Breast epithelium (tissue), 3 donors: Measurements from ENCODE around the gene GUK1.
"Not testable (repeated sequence)": the region's sequence is repeated elsewhere in the genome, so short reads cannot be mapped to it uniquely, and the experiment has no call there.

Experiments
- CTCF ChIP-seq, 3 donors: fragments of 450-650 bp; IDR thresholded peaks; one replicate each; pipeline ENCODE4 v1.5.1; 2016 to 2017; ENCODE audit warnings: antibody characterized with exemption in 3 of 3, mild to moderate bottlenecking in 3 of 3, moderate library complexity in 3 of 3
- POLR2A ChIP-seq: fragments of 450-650 bp; IDR thresholded peaks from one replicate; pipeline ENCODE4 v1.6.1; 2016; ENCODE audit warnings: antibody characterized with exemption, mild to moderate bottlenecking, moderate library complexity
- POLR2AphosphoS5 ChIP-seq, 3 donors: sonication (generic); formaldehyde crosslinking; IDR thresholded peaks; one replicate each; pipeline ENCODE4 v1.6.1; 2017; ENCODE audit warnings: antibody characterized with exemption in 3 of 3

DNA sequence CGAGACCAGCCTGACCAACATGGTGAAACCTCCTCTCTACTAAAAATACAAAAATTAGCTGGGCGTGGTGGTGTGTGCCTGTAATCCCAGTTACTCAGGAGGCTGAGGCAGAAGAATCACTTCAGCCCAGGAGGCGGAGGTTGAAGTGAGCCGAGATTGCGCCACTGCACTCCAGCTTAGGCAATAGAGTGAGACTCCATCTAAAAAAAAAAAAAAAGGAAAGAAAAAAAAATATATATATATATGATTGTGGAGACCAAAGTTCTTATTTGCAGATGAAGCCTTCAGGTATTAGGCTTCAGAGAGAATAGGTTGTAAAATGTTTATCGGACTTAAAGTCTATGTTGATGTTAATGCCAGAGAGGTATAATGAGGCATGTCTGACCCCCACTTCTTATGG lies 28.8 kb upstream of the GUK1 start:
- TF ChIP-seq CTCF (IDR thresholded peaks at IDR 0.05); POLR2A; POLR2AphosphoS5 (IDR thresholded peaks at IDR 0.05): not testable (repeated sequence)
